22Rv1 (cell line): Measurements from ENCODE around the gene EDC4.

ENCODE experiments used
- H3K27ac ChIP-seq: fragments of 450-650 bp; 2 replicates; pipeline ENCODE4 v1.5.1; 2017
- CTCF ChIP-seq: fragments of 450-650 bp; IDR thresholded peaks from 2 replicates; pipeline ENCODE4 v1.5.1; 2017; ENCODE audit warnings: mild to moderate bottlenecking
- ZFX ChIP-seq: fragments of 450-650 bp; IDR thresholded peaks from 2 replicates; pipeline ENCODE4 v1.6.1; 2017; ENCODE audit warnings: antibody characterized with exemption, borderline replicate concordance

EDC4 gene

DNA sequence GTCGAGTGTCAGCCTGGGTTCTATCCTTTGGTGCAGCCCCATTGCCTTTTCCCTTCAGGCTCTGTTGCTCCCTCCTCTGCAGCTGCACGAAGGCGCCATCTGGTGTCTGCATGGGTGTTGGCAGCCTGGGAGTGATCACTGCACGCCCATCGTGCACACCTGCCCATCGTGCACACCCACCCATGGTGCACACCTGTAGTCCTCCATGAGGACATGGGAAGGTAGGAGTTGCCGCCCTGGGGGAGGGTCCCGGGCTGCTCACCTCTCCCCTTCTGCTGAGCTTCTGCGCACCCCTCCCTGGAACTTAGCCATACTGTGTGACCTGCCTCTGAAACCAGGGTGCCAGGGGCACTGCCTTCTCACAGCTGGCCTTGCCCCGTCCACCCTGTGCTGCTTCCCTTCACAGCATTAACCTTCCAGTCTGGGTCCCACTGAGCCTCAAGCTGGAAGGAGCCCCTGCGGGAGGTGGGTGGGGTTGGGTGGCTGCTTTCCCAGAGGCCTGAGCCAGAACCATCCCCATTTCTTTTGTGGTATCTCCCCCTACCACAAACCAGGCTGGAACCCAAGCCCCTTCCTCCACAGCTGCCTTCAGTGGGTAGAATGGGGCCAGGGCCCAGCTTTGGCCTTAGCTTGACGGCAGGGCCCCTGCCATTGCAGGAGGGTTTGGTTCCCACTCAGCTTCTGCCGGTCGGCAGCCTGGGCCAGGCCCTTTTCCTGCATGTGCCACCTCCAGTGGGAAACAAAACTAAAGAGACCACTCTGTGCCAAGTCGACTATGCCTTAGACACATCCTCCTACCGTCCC, 55.9 kb downstream of the EDC4 start:
- H3K27ac ChIP-seq = no peak overlapping the region
- TF ChIP-seq ZFX (no peak), CTCF (peak; percentile 96)

GRCh38 chr16:67930191-67930590, 57.3 kb downstream of the EDC4 start:
- no peak for TF ChIP-seq CTCF
- TF ChIP-seq ZFX = no peak
- no peak overlapping the region for H3K27ac ChIP-seq

DNA sequence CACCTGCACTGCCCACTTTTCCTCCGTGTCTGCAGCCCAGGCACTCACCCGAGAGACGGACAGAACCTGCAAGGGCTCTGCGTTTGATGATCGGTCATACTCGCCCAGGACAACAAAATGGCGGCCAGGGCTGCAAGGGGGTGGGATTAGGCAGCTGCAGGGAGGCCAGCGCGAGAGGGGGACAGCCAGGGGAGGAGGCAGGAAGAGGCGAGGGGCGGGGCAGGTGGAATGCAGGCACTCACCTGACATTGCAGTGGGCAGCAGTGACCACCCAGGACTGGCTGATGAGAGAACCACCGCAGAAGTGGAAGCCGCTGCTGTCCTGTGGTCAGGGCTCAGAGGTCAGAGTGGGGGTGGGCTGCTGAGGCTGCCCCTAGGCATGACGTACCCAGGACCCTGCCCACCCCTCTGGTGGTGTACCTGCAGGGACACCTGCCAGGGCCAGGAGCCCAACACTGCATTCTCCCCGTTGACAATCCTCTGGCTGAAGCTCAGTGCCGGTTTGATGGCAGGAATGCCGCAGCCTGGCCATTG, 57.9 kb downstream of the EDC4 start:
- no peak overlapping the region for H3K27ac ChIP-seq
- no peak for TF ChIP-seq CTCF
- TF ChIP-seq ZFX = no peak
